GM21528 (cell line): Measurements from ENCODE around the gene MRPL2.

Experiments used
- ATAC-seq: cut with Tn5 transposase; IDR thresholded peaks from one replicate; pipeline ENCODE4 v1.9.1; 2021; ENCODE audit warnings: mild to moderate bottlenecking, moderate library complexity; ENCODE audit not compliant: unreplicated experiment, low FRiP score

Gene MRPL2

GRCh38 chr6:43059168-43060033, at the start of gene MRPL2, which contains the start of gene KLC4:
Gene MRPL2 (minus strand): TSS chr6:43059434. CDS start chr6:43059381, 53 bp downstream.
Gene KLC4 (plus strand): TSS chr6:43059631. CDS start chr6:43061336, 1,705 bp downstream.
- ATAC-seq: peak; percentile 73

- ATAC-seq: no peak
These were observed 48.3 kb upstream of the MRPL2 start for GRCh38 chr6:43107344-43108062.

DNA sequence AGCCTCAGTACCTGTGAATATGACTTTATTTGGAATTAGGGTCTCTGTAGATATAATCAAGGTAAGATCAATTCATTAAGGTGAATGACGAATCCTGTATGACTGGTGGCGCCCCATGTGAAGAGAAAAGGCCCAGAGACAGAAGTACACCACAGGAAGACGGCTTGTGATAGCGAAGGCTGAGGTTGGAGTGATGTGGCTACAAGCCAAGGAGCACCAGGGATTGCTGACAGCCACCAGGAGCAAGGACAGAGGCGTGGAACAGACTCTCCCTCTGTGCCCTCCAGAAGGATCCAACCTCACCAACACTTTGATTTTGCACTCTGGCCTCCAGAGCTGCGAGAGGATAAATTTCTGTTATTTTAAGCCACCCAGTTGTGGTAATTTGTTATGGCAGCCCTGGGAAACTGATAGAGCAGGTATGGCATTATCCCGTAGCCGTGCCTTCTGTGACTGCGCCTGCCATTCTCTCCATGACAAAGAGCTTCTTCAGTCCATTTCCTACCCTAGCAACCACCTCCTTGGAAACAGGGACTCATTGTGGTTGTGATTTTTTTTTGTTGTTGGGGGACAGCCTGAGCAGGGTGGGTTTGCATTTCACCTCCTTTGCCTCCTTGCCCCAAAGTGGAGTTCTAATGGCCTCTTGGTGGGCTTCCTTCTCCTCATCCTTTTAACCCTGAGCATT, 46.4 kb upstream of the MRPL2 start:
- ATAC-seq: no peak

GRCh38 chr6:43103253-43103876, 44.1 kb upstream of the MRPL2 start:
- ATAC-seq: no peak

DNA sequence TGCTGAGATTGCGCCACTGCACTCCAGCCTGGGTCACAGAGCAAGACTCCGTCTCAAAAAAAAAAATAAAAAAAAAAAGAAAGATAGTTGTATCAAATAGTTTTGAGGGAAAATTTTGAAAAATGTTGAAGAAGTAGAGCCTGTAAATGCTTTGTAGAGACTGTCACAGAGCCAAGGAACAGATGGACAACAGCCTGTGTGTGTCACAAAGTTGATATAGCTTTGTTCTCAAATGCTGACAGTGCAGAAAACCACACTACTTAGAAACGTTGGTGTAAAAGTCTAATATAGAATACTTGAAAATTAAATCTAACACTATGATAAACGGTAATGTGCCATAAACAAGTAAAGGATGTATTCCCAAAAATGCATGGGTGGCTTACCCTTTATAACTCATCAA, 42.3 kb upstream of the MRPL2 start:
- ATAC-seq: no peak

DNA sequence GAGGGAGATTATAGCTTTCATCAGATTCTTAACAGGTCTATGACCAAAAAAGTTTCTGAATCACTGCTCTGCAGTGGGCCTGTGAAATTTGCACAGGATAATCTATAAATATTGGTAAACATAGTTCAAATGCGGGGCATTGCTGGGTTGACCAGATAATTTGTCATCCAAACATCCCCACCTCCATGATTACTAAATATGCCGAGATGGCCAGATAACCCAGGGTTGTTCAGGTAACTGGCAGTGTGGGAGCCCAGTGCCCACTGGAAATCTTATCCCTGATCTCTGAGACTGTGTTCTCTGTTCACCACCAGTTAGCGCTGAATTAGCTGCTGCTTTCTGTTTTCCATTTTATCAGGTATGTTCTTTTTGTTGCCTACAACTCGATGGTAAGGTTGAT, 38.3 kb upstream of the MRPL2 start:
- no peak for ATAC-seq

DNA sequence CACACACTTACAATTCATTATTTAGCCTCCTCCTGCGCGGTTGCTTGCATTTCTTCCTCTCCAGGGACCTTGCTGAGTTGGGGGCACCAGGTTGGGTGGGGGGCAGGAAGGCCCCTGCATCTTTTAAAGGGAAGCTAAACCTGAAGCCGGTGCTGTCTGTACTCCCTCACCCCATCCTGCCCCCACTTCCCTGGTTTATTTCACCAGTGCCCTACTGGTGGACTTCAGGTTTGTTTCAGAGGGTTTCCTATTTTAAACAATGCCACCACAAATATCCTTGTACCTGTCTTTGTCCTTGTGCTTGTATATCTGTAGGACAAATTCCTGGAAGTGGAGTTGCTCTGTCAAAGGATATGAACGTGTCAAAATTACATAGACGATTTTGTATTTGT, 37.9 kb upstream of the MRPL2 start:
- ATAC-seq: no peak

GRCh38 chr6:43096451-43097097, 37.3 kb upstream of the MRPL2 start:
- no peak for ATAC-seq

DNA sequence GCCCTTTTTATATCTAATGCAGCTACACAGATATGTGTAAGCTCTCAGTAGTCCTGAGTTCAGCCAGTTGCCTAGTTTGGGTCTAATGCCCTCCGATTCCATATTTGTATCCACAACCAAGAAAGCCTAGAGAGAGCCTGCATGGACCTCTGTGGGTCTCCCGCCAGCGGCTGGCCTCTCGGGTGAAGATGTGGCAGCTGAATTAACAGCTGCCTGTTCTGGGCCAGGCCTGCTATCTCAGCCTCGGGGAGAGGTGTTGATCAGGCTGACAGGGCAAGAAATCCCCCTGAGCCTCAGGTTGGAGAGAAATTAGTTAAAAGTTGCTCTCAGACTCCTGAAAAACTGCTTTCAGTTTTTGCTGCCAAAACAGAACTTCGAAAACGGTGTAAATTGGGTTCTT, 36.7 kb upstream of the MRPL2 start:
- ATAC-seq: no peak

DNA sequence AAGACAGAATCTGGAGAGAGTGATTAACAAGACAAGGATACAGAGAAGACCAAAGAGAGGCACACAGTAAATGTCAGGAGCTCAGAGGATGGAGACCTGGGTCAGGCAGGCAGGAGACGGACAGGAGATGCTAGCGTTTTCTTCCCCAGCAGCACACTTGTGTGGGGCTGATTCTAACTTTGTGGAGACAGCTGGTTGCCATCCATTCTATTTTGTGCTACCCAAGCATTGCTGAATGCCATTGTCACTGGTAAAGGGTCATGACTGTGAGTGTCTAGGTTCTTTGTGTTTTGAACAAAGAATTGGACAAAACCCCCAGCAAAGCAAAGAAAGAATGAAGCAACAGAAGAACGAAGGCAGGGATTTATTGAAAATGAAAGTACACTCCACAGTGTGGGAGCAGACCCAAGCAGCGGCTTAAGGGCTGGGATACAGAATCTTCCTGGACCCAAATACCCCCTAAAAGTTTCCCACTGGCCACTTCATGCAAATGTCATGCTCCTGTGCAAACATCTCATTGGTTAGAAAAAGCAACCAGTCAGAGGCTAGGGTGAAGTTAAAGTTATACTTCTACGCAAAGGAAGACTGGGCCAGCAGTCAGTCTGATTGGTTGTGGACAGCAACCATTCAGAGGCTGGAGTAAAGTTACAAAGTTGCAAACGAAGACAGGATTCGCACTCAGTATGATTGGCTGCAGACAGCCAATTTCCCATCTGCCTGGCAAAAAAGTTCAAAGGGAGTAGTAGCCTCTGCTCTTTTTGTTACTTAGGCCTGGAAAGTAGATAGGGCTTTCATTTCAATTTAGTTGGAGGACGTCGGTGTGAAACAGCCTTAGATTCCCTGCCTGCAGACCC, 34.4 kb upstream of the MRPL2 start:
- no peak for ATAC-seq

- ATAC-seq: no peak
These were observed 33.4 kb upstream of the MRPL2 start for GRCh38 chr6:43092635-43093034.

DNA sequence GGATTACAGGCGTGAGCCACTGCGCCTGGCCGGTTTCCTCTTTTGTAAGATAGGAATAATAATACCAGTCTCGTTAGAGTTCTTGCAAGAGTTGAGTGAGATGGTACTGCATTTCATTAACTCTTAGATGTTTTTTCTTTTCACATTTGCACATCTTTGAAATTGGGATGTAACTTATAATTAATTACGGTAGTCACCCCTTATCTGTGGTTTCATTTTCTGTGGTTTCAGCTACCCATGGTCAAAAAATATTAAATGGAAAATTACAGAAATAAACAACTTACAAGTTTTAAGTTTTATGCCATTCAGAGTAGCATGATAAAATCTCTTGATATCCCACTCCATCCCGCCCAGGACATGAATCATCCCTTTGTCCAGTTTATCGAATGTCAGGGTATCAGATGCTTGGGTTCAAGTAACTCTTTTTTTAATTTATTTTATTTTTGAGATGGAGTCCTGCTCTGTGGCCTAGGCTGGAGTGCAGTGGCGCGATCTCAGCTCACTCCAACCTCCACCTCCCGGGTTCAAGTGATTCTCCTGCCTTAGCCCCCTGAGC, 32.3 kb upstream of the MRPL2 start:
- ATAC-seq: no peak

- ATAC-seq: no peak
These were observed 31.8 kb upstream of the MRPL2 start for GRCh38 chr6:43091020-43091419.

GRCh38 chr6:43090559-43090956, 31.3 kb upstream of the MRPL2 start:
- no peak for ATAC-seq

DNA sequence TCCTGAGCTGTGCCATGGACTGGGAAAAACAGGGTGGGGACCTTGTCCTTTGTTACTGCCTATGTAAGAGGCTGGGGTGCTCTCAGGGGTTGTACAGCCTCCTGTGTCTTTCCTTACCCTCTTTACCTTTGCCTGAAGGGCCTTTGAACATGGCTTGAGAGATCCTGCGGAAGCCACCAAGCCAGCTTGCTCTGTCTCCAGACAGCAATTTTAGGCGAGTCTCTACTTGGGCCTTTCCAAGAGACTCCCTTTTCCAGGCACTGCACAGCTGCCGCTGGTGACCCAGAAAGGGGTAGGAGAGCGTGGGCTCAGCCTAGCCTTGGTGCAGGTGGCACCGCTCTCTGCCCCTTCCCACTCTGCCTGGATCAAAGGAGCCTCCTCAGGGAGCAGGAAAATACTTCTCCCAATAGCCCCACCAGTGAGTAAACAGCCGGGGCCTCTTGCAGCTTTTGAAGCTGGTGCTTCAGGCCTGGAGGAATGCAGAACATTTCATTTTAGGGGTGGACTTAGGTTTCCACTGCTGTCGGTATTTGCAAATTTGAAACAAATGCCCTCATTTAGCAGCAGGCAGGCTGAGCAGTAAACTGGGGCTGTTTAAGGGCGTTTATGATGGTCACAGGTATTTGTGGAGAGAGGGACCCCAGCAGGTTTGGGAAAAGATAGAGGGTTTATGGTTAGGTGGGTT, 30.8 kb upstream of the MRPL2 start:
- no peak for ATAC-seq

DNA sequence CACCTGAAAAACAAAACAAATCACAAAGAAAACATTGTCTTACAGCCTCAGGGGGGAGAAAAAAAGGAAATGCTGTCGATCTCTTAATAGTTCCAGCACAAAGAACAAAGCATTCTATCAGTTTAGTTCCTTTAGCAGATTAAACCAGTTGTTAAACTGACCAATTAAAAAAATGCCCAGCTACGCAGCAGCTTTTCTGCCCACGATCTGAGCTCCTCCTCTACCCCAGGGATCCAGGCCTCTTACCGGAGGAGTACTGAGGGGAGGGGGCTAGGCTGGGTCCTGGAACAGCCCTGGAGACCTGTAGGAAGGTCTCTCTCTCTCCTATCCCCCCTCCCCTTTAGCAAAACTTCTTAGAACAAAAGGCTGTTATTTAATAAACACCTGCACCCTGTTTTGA, 30.2 kb upstream of the MRPL2 start:
- no peak for ATAC-seq

GRCh38 chr6:43088654-43089056, 29.4 kb upstream of the MRPL2 start:
- no peak for ATAC-seq

DNA sequence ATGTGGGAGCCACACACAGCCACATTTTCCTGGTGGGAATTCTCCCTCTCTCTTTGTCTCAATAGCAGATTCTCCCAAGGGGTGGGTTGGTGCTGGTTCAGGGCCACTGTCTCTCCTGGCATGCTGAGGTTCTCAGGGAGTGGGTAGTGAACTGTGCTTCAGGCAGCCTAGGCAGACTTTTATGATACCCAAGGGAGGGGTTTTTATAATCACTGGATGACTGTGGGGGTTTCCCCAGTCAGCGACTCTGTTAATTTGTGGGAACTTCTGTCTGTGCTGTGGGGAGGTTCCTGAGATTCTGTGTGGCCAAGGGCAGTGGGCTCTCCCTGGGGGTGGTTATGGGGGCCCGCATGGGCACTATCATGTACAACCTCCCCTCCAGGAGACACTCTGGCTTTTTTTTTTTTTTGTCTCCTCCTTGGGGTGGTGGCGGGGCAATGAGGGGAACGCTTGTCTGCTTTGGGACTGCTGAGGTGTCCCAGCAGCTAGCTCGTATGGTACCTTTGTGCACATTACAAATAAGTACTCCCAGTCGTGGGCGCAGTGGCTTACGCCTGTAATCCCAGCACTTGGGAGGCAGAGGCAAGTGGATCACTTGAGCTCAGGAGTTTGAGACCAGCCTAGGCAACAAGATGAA, 26.9 kb upstream of the MRPL2 start:
- ATAC-seq: no peak
